Ascending aorta (tissue), 2 donors: ENCODE data around the gene DPYSL3. TPM values are rescaled to one million over a fixed set of nuclear protein-coding genes. Genes with fewer than 3 reads are reported as not detected.
"Not testable (repeated sequence)": the region's sequence is repeated elsewhere in the genome, so short reads cannot be mapped to it uniquely, and the experiment has no call there.

Experiments used
- DNase-seq, 2 donors: peaks; one replicate each; pipeline ENCODE4 v3.0.0-alpha.2; 2019; ENCODE audit warnings: low spot score in 2 of 2
- H3K27ac ChIP-seq, 2 donors: fragments of 200-600 bp; sonication (generic); one replicate each; pipeline ENCODE4 v1.5.1; 2016 to 2017; ENCODE audit warnings: mild to moderate bottlenecking in 1 of 2
- H3K27me3 ChIP-seq: fragments of 200-600 bp; sonication (generic); one replicate; pipeline ENCODE4 v1.5.1; 2017
- H3K36me3 ChIP-seq, 2 donors: fragments of 200-600 bp; sonication (generic); one replicate each; pipeline ENCODE4 v1.5.1; 2016
- H3K4me1 ChIP-seq, 2 donors: fragments of 200-600 bp; sonication (generic); one replicate each; pipeline ENCODE4 v1.5.1; 2016 to 2017; ENCODE audit warnings: mild to moderate bottlenecking in 1 of 2
- H3K4me3 ChIP-seq, 2 donors: fragments of 200-600 bp; sonication (generic); one replicate each; pipeline ENCODE4 v1.5.1; 2016 to 2017; ENCODE audit warnings: mild to moderate bottlenecking in 1 of 2
- H3K9me3 ChIP-seq, 2 donors: fragments of 200-600 bp; sonication (generic); one replicate each; pipeline ENCODE4 v1.5.1; 2016
- intact Hi-C: fragments of 100-400 bp; cut with DNase I; formaldehyde crosslinking; loops from one replicate; pipeline ENCODE4 v1.15.1; 2023
- total RNA-seq: library from RNA; depleted of rRNA; stranded (reverse); fragments of >200 nt; gene quantifications from one replicate; pipeline ENCODE4 v1.1.0, GENCODE V29; 2016
- TF ChIP-seq, protein P1 (sequence below), 3 experiments: fragments of 200-600 bp in 2 of 3; fragments of 450-650 bp in 1 of 3; sonication (generic) in 2 of 3; IDR thresholded peaks; one replicate each; pipeline ENCODE4 v1.5.1; 2016 to 2019; ENCODE audit warnings: antibody characterized with exemption in 3 of 3, mild to moderate bottlenecking in 1 of 3, moderate library complexity in 1 of 3

Gene DPYSL3
- total RNA-seq, result 110 TPM

DNA sequence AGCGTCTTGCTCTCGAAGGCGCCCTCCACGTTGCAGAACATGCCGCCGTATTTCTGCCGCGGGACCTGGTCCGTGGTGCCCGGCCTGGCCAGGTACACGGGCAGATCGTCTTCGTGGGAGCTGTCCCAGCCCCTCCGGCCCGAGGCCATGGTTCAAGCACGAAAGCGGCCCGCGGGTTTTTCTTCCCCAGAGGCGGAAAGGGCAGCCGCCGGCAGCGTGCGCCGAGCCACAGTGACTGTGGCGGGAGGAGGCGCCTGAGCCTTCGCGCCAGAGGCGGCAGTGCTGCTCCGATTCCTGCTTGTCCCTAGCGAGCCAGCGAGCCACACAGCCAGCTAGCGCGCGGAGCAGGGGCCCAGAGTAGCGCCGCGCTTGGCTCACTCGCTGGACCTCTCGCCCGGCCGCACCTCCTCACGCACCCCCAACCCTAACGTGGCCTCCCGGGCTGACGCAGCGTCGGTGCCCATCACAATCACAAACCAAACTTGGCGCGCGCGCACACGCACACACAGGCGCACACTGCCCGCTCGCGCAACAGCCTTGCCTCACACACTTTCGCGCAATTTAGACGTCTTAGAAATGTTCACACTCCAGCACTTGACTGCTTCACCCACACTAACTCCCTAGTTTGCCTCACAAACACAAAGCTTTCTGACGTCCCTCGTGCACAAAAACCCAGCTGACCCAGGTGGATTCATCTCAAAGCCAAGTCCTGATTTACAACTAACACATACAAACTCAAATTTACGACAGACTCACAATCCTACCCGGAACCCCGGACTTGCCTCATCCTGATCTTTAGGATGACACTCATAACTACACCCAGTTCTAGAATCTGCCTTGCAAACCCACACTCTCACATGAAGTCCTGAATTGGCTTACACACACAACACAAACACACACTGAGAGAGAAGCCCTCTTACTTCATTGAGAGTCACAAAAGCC is at the start of gene DPYSL3:
TSS of gene DPYSL3 (minus strand) at position 359 of the 942 bp plus-strand sequence. CDS start at position 149, 210 bp downstream.
- Histone ChIP-seq H3K27ac (peak within 1 kb of the TSS; percentile 81 to 83), H3K36me3 (no peaks in the 10 kb centered on the region), H3K4me3 (peak within 1 kb of the TSS; percentile 65 to 70), H3K9me3 (no peaks in the 10 kb centered on the region), H3K4me1 (peaks cover 0 to 2% of the 10 kb centered on the region in 2 donors), H3K27me3 (no peaks in the 10 kb centered on the region)
- TF ChIP-seq, protein P1, sequence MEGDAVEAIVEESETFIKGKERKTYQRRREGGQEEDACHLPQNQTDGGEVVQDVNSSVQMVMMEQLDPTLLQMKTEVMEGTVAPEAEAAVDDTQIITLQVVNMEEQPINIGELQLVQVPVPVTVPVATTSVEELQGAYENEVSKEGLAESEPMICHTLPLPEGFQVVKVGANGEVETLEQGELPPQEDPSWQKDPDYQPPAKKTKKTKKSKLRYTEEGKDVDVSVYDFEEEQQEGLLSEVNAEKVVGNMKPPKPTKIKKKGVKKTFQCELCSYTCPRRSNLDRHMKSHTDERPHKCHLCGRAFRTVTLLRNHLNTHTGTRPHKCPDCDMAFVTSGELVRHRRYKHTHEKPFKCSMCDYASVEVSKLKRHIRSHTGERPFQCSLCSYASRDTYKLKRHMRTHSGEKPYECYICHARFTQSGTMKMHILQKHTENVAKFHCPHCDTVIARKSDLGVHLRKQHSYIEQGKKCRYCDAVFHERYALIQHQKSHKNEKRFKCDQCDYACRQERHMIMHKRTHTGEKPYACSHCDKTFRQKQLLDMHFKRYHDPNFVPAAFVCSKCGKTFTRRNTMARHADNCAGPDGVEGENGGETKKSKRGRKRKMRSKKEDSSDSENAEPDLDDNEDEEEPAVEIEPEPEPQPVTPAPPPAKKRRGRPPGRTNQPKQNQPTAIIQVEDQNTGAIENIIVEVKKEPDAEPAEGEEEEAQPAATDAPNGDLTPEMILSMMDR (IDR thresholded peaks at IDR 0.05), result peak in 2 of 3 experiments; percentile 47 to 60
- peak; percentile 22 to 88 for DNase-seq
- intact Hi-C loops, result loop anchor here (2.0 to 5.0 kb wide), 3 partner anchors 49 to 133 kb away; no protein-coding TSS in a partner anchor

DNA sequence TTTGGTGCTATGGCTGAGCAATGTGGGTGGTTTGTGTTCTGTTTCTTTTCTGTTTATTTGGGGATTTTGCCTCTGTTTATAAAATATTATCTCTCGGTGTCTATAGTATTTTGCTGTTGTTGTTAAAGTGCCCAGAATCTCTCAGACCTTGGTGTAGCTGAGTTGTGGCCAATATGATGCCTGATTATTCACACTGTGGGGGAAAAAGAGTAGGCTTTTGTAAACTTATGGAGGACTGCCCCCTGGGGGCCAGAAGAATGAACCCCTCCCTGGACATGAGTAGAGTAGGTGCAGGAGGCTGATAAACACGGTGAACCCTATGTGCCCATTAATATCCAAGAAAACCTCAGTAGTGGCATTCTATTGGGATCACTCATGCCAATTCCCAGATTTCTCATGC is 49.0 kb upstream of the DPYSL3 start:
- Histone ChIP-seq H3K9me3 (no peaks in the 10 kb centered on the region), H3K27me3 (no peaks in the 10 kb centered on the region), H3K27ac (peak overlapping the region in 1 of 2 donors; percentile 19), H3K36me3 (no peaks in the 10 kb centered on the region), H3K4me3 (no peak overlapping the region), H3K4me1 (peaks cover 2 to 11% of the 10 kb centered on the region in 2 donors)
- TF ChIP-seq, protein P1 (IDR thresholded peaks at IDR 0.05), result peak; percentile 71 to 75 (median 71)
- peak in 1 of 2 donors; percentile 78 for DNase-seq
- intact Hi-C loops, result loop anchor here (1.0 to 5.0 kb wide), 4 partner anchors 48 to 327 kb away; partner anchors contain the start of gene DPYSL3

DNA sequence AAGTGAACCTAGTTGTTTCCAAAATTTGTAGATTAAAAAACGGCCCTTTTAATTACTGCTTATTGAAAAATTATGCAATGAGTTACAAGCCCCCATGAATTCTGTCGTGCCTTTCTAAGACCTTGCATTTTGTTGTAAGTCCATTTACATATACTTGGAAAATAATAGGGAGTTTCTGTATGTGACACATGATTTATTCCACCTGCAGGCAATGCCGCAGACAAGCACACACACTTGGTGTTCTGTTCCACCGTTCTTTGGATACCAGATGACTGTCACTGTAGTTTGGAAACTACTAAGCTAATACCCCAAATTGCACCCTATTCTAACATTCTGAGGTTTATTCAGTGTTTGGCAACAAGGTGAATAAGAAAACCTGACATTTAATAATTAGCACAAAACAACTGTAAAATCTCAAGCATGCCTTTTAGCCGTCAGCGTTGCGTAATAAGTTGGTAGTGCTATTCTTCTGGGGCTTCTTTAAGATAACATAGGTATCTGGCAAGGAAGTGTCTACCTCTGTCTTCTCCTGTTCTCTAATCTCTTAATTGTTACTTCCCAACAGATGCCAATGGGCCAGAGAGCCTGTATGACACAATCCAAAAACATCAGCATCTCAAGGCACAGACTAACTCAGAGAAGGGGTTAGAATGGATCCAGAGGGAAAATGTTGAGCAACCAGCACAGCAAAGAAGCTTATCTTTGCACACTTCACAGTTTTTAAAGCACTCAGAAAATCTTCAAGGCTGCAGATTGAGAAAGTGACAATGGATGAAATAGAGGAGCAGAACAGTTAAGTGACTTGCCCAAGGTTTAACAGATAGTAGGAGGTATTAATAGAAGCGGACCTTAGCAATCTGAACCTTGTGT is 48.2 kb upstream of the DPYSL3 start:
- Histone ChIP-seq H3K27me3 (no peaks in the 10 kb centered on the region), H3K36me3 (no peaks in the 10 kb centered on the region), H3K27ac (peak overlapping the region in 1 of 2 donors; percentile 19), H3K4me1 (peaks cover 2 to 15% of the 10 kb centered on the region in 2 donors), H3K9me3 (no peaks in the 10 kb centered on the region), H3K4me3 (no peak overlapping the region)
- intact Hi-C loops, result loop anchor here (2.0 to 5.0 kb wide), 3 partner anchors 47 to 326 kb away; partner anchors contain the start of gene DPYSL3
- TF ChIP-seq, protein P1 (IDR thresholded peaks at IDR 0.05), result no peak
- DNase-seq, result no peak

DNA sequence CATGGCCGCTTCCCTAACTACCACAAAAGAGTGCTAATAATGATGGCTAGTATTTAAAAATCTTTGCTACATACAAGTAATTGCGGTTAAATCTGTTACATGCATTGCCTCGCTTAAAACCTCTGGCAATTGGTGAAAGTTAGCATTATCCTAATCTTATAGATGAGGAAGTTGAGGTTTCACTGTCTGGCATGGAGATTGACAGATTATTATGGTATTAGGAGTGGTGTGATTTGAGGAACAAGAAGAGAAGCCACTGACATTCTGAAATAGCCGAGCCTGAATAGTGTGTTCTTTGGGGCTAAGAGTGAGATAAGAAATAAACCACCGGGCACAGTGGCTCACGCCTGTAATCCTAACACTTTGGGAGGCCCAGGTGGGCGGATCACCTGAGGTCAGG is 45.3 kb upstream of the DPYSL3 start:
- intact Hi-C loops, result loop anchor here (5.0 kb wide), 2 partner anchors 153 to 323 kb away; no protein-coding TSS in a partner anchor
- Histone ChIP-seq H3K9me3 (no peaks in the 10 kb centered on the region), H3K4me3 (peak overlapping the region in 1 of 2 donors; percentile 58), H3K27me3 (no peaks in the 10 kb centered on the region), H3K27ac (peak overlapping the region; percentile 60 to 86), H3K36me3 (no peaks in the 10 kb centered on the region), H3K4me1 (peaks cover 2 to 15% of the 10 kb centered on the region in 2 donors)
- TF ChIP-seq, protein P1 (IDR thresholded peaks at IDR 0.05), result no peak
- DNase-seq, result no peak

DNA sequence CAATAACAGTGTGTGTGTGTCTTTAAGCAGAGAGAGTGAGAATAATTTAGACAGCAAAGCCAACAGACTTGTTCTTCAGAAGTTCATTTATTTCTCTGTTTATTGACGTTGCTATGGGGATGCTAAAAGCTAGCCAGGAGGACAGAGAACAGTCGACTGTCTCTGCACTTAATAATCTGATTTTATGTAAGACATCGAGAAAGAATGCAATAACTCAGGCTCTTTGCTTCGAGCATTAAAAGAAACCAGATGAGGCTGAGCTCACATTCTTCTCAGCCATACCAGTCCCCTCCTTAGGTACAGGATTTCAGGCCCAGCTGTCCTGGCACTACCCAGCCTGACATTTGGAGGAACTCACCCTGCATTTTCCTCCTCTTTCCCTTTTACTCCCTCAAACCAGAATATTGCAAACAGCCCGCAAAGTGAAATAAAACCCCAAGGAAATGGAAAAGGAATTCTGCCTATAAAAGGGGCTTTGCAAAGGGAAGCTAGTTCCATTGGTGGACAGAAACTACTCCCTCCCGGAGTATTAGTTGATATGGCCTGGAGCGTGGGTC is 44.5 kb upstream of the DPYSL3 start:
- no peaks in the 10 kb centered on the region for H3K36me3 ChIP-seq
- H3K4me1 ChIP-seq, result peaks cover 2 to 15% of the 10 kb centered on the region in 2 donors
- DNase-seq, result no peak
- peak overlapping the region; percentile 60 to 86 for H3K27ac ChIP-seq
- TF ChIP-seq, protein P1 (IDR thresholded peaks at IDR 0.05), result no peak
- H3K27me3 ChIP-seq, result no peaks in the 10 kb centered on the region
- intact Hi-C loops, result loop anchor here (1.0 kb wide), 1 partner anchor 100 kb away; no protein-coding TSS in a partner anchor
- no peaks in the 10 kb centered on the region for H3K9me3 ChIP-seq
- H3K4me3 ChIP-seq, result peak overlapping the region in 1 of 2 donors; percentile 58

DNA sequence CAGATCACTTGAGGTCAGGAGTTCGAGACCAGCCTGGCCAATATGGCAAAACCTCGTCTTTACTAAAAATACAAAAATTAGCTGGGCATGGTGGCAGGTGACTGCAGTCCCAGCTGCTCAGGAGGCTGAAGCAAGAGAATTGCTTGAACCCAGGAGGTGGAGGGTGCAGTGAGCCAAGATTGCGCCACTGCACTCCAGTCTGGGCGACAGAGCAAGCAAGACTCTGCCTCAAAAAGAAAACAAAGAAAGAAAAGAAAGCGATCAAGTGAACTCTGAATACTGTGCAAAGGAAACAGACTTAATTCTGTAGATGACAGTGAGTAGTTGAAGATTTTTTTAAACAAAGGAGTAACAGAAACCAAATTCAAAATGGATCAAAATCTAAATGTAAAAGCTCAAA is 43.9 kb upstream of the DPYSL3 start:
- DNase-seq, result not testable (repeated sequence)
- H3K4me3 ChIP-seq, result peak overlapping the region in 1 of 2 donors; percentile 58

More for the DNA sequence above, 43.9 kb upstream of the DPYSL3 start:
- H3K9me3 ChIP-seq, H3K36me3 ChIP-seq, H3K27me3 ChIP-seq: not testable (repeated sequence)
- H3K4me1 ChIP-seq, result peaks cover 2 to 15% of the 10 kb centered on the region in 2 donors
- peak overlapping the region; percentile 60 to 86 for H3K27ac ChIP-seq
- intact Hi-C loops, result loop anchor here (1.0 kb wide), 1 partner anchor 100 kb away; no protein-coding TSS in a partner anchor
